Subcutaneous adipose tissue (tissue), 4 donors: ENCODE results near the gene HIVEP3. TPM values are rescaled to one million over a fixed set of nuclear protein-coding genes. Genes with fewer than 3 reads are reported as not detected.

Experiments
- CTCF ChIP-seq: fragments of 450-650 bp; IDR thresholded peaks from one replicate; pipeline ENCODE4 v1.5.1; 2016; ENCODE audit warnings: low read depth, mild to moderate bottlenecking, control low read depth, antibody characterized with exemption, moderate library complexity
- total RNA-seq, 4 donors: library from RNA; depleted of rRNA; stranded (reverse); fragments of >200 nt; gene quantifications; one replicate each; pipeline ENCODE4 v1.1.0, GENCODE V29; 2016

HIVEP3 gene
- total RNA-seq, 4 donors from 2014 or later, result 2.4 to 9.6 (median 5.0) TPM

- TF ChIP-seq CTCF, result no peak
These were observed 36.2 kb downstream of the HIVEP3 start for GRCh38 chr1:41882486-41882885.

GRCh38 chr1:41882068-41882477 lies 36.6 kb downstream of the HIVEP3 start:
- no peak for TF ChIP-seq CTCF

- no peak for TF ChIP-seq CTCF
These were observed 37.5 kb downstream of the HIVEP3 start for GRCh38 chr1:41880950-41881885.

- TF ChIP-seq CTCF, result no peak
These were observed 38.5 kb downstream of the HIVEP3 start for GRCh38 chr1:41880261-41880660.

GRCh38 chr1:41879617-41880016 lies 39.1 kb downstream of the HIVEP3 start:
- no peak for TF ChIP-seq CTCF

GRCh38 chr1:41878911-41879310 lies 39.8 kb downstream of the HIVEP3 start:
- no peak for TF ChIP-seq CTCF

- no peak for TF ChIP-seq CTCF
These were observed 40.2 kb downstream of the HIVEP3 start for GRCh38 chr1:41878495-41878894.
